ENCODE data around the gene KRTAP4-1. TPM values are rescaled to one million over a fixed set of nuclear protein-coding genes. Genes with fewer than 3 reads are reported as not detected.

The KRTAP4-1 gene
- total RNA-seq, 6 donors from 2014 or later: not detected

DNA sequence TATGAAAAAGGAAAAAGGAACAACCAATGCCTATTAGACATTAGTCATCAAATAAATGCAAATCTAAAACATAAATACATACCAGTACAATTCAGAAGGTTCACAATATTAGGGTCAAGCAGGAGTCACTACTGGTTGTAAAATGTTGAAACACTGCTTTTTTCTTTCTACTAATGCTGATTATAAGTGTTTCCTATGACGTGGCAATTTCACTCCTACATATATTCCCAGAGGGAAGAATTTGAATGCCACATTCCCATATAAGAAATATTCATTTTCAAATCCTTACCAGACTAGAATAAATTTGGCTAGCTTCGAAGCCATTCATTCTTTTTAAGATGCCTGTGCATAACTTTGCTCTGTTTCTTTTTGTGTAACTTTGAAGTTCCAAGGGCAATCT lies 39.1 kb upstream of the KRTAP4-1 start:
- TF ChIP-seq POLR2A (IDR thresholded peaks at IDR 0.05) (no peak), POLR2AphosphoS5 (IDR thresholded peaks at IDR 0.05) (no peak), EP300 (IDR thresholded peaks at IDR 0.05) (no peak)
- TF ChIP-seq, protein P1, sequence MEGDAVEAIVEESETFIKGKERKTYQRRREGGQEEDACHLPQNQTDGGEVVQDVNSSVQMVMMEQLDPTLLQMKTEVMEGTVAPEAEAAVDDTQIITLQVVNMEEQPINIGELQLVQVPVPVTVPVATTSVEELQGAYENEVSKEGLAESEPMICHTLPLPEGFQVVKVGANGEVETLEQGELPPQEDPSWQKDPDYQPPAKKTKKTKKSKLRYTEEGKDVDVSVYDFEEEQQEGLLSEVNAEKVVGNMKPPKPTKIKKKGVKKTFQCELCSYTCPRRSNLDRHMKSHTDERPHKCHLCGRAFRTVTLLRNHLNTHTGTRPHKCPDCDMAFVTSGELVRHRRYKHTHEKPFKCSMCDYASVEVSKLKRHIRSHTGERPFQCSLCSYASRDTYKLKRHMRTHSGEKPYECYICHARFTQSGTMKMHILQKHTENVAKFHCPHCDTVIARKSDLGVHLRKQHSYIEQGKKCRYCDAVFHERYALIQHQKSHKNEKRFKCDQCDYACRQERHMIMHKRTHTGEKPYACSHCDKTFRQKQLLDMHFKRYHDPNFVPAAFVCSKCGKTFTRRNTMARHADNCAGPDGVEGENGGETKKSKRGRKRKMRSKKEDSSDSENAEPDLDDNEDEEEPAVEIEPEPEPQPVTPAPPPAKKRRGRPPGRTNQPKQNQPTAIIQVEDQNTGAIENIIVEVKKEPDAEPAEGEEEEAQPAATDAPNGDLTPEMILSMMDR (IDR thresholded peaks at IDR 0.05): no peak
- Histone ChIP-seq H3K4me1 (no peaks in the 10 kb centered on the region), H3K4me3 (no peak overlapping the region), H3K36me3 (no peaks in the 10 kb centered on the region), H3K27me3 (no peaks in the 10 kb centered on the region), H3K27ac (no peak overlapping the region), H3K9me3 (peaks cover 0 to 3% (median 0%) of the 10 kb centered on the region in 4 donors)
- DNase-seq (no peak), ATAC-seq (ENCODE audit: low FRiP score in 2 of 2) (no peak)
- WGBS, 2 donors: 62 to 63% methylated on average over 2 of the region's 2 CpGs

DNA sequence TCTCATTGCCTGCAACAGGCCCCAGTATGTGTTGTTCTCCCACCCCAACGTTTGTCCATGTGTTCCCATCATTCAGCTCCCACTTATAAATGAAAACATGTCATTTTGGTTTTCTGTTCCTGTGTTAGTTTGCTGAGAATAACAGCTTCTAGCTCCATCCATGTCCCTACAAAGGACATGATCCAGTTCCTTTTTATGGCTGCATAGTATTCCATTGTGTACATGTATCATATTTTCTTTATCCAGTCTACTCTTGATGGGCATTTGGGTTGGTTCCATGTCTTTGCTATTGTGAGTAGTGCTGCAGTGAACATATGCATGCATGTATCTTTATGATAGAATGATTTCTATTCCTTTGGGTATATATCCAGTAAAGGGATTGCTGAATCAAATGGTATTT lies 31.0 kb upstream of the KRTAP4-1 start:
- TF ChIP-seq EP300 (IDR thresholded peaks at IDR 0.05) (no peak), POLR2A (IDR thresholded peaks at IDR 0.05) (no peak), POLR2AphosphoS5 (IDR thresholded peaks at IDR 0.05) (no peak)
- TF ChIP-seq, protein P1 (IDR thresholded peaks at IDR 0.05): no peak
- Histone ChIP-seq H3K4me1 (no peaks in the 10 kb centered on the region), H3K4me3 (no peak overlapping the region), H3K9me3 (peaks cover 0 to 3% (median 0%) of the 10 kb centered on the region in 4 donors), H3K36me3 (no peaks in the 10 kb centered on the region), H3K27me3 (no peaks in the 10 kb centered on the region), H3K27ac (no peak overlapping the region)
- WGBS, 2 donors: 59 to 72% methylated on average over 1 of the region's 1 CpG
- ATAC-seq (ENCODE audit: low FRiP score in 2 of 2) (no peak), DNase-seq (no peak)

DNA sequence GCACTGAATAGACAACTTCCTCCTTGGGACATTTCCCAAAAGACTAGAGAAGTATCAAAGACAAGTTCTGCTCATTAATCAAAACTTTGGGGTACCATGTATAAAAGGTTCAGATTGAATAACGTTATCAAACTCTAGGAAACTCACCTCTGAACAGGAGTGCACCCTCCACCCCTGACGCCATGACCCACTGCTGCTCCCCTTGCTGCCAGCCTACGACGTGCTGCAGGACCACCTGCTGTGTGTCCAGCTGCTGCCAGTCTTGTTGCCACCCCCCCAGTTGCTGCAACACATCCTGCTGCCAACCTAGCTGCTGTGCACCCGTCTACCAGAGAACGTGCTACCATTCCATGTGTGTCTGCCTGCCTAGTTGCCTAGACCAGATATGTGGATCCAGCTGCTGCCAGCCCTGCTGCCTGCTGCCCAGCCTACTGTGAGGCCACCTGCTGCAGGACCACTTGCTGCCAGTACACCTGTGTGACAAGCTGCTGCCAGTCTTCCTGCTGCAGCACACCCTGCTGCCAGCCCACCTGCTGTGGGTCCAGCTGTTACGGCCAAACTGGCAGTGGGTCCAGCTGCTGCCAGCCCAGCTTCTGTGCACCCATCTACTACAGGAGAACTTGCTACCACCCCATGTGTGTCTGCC lies 27.9 kb upstream of the KRTAP4-1 start:
- Histone ChIP-seq H3K27me3 (no peaks in the 10 kb centered on the region), H3K4me3 (no peak overlapping the region), H3K27ac (no peak overlapping the region), H3K4me1 (no peaks in the 10 kb centered on the region), H3K9me3 (no peaks in the 10 kb centered on the region), H3K36me3 (no peaks in the 10 kb centered on the region)
- ATAC-seq (ENCODE audit: low FRiP score in 2 of 2) (no peak), DNase-seq (peak in 1 of 2 donors; percentile 58)
- WGBS, 2 donors: 68% methylated on average over 6 to 7 of the region's 7 CpGs
- no peak for TF ChIP-seq POLR2AphosphoS5 (IDR thresholded peaks at IDR 0.05)
- TF ChIP-seq POLR2A (IDR thresholded peaks at IDR 0.05): no peak
- TF ChIP-seq, protein P1 (IDR thresholded peaks at IDR 0.05): no peak
- no peak for TF ChIP-seq EP300 (IDR thresholded peaks at IDR 0.05)

DNA sequence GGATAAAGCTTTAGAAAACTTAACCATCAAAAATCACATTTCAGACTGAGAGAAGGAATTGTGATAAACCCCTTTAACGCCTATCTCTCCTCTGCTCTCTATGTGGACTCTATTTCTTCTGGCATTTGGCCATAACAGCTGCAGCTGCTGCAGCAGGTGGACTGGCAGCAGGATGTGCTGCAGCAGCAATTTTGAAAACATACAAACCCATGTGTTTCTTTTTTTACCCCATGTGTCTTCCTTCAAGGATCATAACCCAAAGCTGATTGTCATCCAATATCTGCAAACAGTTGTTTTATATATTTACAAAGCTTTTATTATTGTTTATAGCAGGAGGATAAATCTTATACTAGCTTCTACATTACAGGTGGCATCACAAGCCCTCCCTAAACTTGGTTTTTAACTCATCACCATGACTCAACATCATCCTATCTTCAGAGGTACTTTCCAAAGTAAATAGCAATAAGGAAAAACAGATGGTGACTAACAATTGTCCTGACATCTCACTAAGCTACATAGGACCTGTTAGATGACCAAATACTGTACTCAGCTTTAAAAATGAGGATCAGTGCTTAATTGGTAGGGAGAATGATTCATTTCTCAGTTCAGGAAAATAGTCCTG lies 27.2 kb upstream of the KRTAP4-1 start:
- no peaks in the 10 kb centered on the region for H3K36me3 ChIP-seq
- H3K9me3 ChIP-seq: no peaks in the 10 kb centered on the region
- H3K27ac ChIP-seq: no peak overlapping the region
- H3K4me3 ChIP-seq: no peak overlapping the region
- DNase-seq (no peak), ATAC-seq (ENCODE audit: low FRiP score in 2 of 2) (no peak)
- no peaks in the 10 kb centered on the region for H3K4me1 ChIP-seq
- WGBS, 2 donors: 48 to 55% methylated on average over 1 of the region's 1 CpG
- no peak for TF ChIP-seq EP300 (IDR thresholded peaks at IDR 0.05)
- no peaks in the 10 kb centered on the region for H3K27me3 ChIP-seq

DNA sequence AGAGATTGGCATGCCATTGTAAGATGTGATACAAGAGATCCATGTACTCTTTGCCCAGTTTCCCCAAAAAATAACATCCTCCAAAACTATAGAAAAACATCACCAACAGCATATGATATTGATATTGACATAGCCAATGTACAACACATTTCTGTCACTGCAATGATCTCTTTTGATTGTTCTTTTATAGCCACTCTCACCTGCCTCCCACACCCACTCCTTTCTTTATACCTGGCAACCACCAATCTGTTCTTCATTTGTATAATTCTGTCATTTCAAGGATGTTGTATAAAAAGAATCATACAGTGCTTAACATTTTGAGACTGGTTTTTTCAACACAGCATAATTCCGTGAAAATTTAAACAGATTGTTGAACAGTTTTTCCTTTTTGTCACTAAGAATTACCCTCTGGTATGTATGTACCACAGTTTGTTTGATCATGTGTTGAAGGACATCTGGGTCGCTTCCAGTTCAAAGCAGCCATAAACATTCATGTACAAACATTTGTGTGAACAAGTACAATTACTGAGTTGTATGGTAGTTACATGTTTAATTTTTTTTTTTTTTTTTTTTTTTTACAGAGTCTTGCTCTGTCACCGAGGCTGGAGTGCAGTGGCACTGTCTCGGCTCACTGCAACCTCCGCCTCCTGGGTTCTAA lies 14.8 kb upstream of the KRTAP4-1 start:
- no peak for TF ChIP-seq EP300 (IDR thresholded peaks at IDR 0.05)
- TF ChIP-seq POLR2A (IDR thresholded peaks at IDR 0.05): no peak
- TF ChIP-seq POLR2AphosphoS5 (IDR thresholded peaks at IDR 0.05): no peak
- TF ChIP-seq, protein P1 (IDR thresholded peaks at IDR 0.05): no peak
- Histone ChIP-seq H3K27me3 (no peaks in the 10 kb centered on the region), H3K9me3 (no peaks in the 10 kb centered on the region), H3K27ac (no peak overlapping the region), H3K4me1 (no peaks in the 10 kb centered on the region), H3K36me3 (no peaks in the 10 kb centered on the region), H3K4me3 (no peak overlapping the region)
- DNase-seq (no peak), ATAC-seq (ENCODE audit: low FRiP score in 2 of 2) (no peak)
- WGBS, 2 donors: 56 to 70% methylated on average over 4 to 5 of the region's 5 CpGs

Measured in upper lobe of left lung (tissue), 6 donors.